ENCODE data around the gene IL1RAPL1. TPM values are rescaled to one million over a fixed set of nuclear protein-coding genes. Genes with fewer than 3 reads are reported as not detected.
A peak's percentile ranks its signal among the peaks of the same experiment; 100 is the strongest.
"Not testable (repeated sequence)": the region's sequence is repeated elsewhere in the genome, so short reads cannot be mapped to it uniquely, and the experiment has no call there.

IL1RAPL1 gene
- total RNA-seq, 1 donor from 2014 or later, result 0.24 TPM

GRCh38 chrX:28773807-28774206 lies 186.6 kb downstream of the IL1RAPL1 start:
- DNase-seq (ENCODE audit: low spot score), result no peak

- DNase-seq (ENCODE audit: low spot score), result peak; percentile 11
These were observed 200.0 kb downstream of the IL1RAPL1 start for GRCh38 chrX:28787206-28787605.

DNA sequence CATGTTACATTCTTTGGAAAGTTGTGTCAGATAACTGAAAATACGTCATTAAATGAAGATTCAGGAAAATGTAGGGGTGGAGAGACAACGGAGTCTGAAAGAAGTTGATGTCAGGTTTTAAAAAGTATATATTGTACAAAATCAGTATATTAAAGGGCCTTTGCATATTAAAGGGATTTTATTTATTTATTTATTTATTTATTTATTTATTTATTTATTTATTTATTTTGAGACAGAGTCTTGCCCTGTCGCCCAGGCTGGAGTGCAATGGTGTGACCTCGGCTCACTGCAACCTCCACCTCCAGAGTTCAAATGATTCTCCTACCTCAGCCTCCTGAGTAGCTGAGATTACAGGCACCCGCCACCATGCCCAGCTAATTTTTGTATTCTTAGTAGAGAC lies 213.4 kb downstream of the IL1RAPL1 start:
- not testable (repeated sequence) for DNase-seq (ENCODE audit: low spot score)

GRCh38 chrX:28802625-28803024 lies 215.4 kb downstream of the IL1RAPL1 start:
- DNase-seq (ENCODE audit: low spot score), result peak; percentile 3

- no peak for DNase-seq (ENCODE audit: low spot score)
These were observed 248.7 kb downstream of the IL1RAPL1 start for GRCh38 chrX:28835991-28836390.

- DNase-seq (ENCODE audit: low spot score), result no peak
These were observed 256.6 kb downstream of the IL1RAPL1 start for GRCh38 chrX:28843817-28844216.

DNA sequence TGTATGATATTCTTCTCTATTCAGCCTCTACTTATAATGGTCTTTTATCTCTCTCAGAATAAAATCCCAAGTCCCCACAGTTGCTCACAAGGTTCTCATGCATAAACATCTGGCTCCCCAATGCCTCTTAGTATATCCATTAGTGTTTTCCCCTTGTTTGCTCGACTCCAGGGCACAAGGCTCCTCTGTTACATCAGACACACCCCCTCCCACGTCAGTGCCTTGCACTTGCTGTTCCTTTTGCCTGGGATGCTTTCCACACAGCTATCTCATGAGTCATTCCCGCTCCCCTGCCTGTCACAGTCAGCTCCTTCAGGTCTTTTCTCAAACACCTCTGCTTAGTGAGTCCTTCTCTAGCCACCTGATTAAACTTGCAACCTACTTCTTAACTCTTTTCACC lies 260.2 kb downstream of the IL1RAPL1 start:
- DNase-seq (ENCODE audit: low spot score), result no peak

GRCh38 chrX:28848707-28849106 lies 261.5 kb downstream of the IL1RAPL1 start:
- DNase-seq (ENCODE audit: low spot score), result no peak

GRCh38 chrX:28850955-28851354 lies 263.7 kb downstream of the IL1RAPL1 start:
- DNase-seq (ENCODE audit: low spot score), result no peak

DNA sequence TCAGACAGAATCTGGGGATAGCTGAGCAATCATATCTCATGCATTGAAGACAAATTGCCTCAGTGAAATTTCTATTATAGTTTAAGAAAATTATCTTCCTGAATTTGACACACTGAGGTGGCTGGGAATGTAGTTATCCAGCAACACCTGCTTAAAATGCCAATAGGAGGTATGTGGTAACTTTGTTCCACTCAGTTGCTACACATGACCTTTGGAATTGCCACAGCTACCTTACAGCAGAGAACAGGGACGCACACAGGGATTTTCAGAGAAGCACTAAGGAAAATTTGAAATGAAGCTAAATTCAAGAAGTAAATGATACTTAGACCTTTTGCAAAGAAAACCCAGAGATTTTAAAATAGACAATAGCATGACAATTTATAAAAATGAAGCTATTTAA lies 264.6 kb downstream of the IL1RAPL1 start:
- DNase-seq (ENCODE audit: low spot score), result no peak

- DNase-seq (ENCODE audit: low spot score), result no peak
These were observed 267.4 kb downstream of the IL1RAPL1 start for GRCh38 chrX:28854637-28855036.

DNA sequence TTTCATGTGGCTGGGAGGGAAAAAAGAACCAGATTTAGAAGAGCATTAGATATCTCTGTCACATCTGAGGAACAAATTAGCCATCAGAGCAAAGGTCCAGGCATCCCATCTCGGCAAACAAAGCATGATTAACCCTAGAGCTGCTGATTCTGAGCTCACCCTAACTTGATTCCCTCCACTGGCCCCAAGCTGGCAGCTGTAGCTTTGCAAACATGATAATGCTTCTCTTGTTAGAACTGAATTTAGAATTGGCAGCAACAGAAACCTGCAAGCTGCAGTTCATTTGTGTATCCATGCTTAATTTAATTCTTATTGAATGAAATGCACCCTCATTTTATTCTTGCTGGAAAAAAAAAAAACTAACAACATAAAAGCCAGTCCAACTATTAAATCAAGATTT lies 289.2 kb downstream of the IL1RAPL1 start:
- no peak for DNase-seq (ENCODE audit: low spot score)

DNA sequence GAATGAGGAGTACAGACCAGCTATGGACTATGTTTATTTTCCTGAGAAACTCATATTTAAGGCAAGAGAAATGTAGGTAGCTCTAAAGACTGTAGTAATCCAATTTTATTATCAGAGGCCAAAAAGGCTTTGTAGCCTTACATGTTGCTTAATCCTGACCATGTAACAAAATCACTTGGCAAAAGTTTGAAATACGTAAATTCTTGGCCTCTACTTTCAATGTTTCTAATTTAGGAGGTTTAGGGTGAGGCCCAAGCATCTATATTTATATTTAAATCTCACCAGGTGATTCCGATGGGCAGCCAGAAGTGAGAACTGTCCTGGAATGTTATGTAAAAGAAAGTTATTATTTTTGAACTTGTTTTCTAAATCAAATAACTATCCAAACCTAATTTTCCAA lies 289.7 kb downstream of the IL1RAPL1 start:
- DNase-seq (ENCODE audit: low spot score), result no peak

GRCh38 chrX:28880136-28880535 lies 292.9 kb downstream of the IL1RAPL1 start:
- no peak for DNase-seq (ENCODE audit: low spot score)

GRCh38 chrX:28884823-28885222 lies 297.6 kb downstream of the IL1RAPL1 start:
- DNase-seq (ENCODE audit: low spot score), result no peak

GRCh38 chrX:28888416-28888815 lies 301.2 kb downstream of the IL1RAPL1 start:
- no peak for DNase-seq (ENCODE audit: low spot score)

DNA sequence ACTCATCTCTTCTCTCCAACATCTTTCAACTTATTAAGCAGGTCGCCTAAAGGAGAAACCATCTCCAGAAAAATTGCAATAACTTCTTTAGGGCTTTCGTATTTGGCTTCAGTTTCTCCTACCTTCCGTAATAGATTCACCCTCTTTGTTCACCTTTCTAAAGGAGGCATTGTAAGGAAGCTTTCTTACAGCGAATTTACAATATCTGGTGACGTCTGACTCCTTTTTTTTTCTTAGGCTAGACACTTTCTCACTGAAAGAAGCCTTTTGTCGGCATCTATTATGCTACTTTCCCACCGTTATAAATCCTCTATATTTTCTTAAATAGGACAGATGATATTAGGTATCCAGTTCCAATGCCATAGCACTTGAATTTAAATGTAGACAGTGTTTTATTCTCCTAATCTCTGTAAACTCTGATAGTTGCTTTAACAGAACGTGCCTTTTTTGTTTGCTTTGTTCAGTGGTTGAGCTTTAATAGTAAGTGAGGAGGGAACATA lies 302.4 kb downstream of the IL1RAPL1 start:
- DNase-seq (ENCODE audit: low spot score), result no peak

DNA sequence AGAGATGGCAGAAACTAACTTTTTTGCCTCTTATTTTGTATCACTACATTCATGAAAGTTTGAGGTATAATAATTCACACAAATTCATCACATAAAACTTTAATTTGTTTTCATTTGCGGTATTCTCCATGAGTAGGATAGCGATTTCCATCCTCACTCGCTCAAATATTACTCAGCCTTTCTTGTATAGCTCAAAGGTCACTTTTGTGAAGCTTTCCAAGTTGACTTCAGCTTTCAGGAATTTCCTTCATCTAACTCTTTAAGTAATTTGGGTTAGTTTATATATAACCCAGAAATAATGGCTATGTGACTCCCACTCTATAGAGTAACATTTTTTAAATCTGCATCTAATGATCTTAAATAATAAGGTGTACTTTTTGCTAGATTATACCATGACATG lies 314.4 kb downstream of the IL1RAPL1 start:
- no peak for DNase-seq (ENCODE audit: low spot score)

GRCh38 chrX:28910487-28910886 lies 323.2 kb downstream of the IL1RAPL1 start:
- DNase-seq (ENCODE audit: low spot score), result peak; percentile 2

GRCh38 chrX:28920153-28920943 lies 333.1 kb downstream of the IL1RAPL1 start:
- peak; percentile 5 for DNase-seq (ENCODE audit: low spot score)

- no peak for DNase-seq (ENCODE audit: low spot score)
These were observed 334.9 kb downstream of the IL1RAPL1 start for GRCh38 chrX:28922106-28922505.

- DNase-seq (ENCODE audit: low spot score), result no peak
These were observed 359.6 kb downstream of the IL1RAPL1 start for GRCh38 chrX:28946846-28947245.

GRCh38 chrX:28960063-28960462 lies 372.8 kb downstream of the IL1RAPL1 start:
- DNase-seq (ENCODE audit: low spot score), result no peak

GRCh38 chrX:28966331-28966730 lies 379.1 kb downstream of the IL1RAPL1 start:
- DNase-seq (ENCODE audit: low spot score), result no peak

All from umbilical cord (tissue), 2 donors.